MCF 10A (cell line): ENCODE measurements around the gene MLKL. TPM values are rescaled to one million over a fixed set of nuclear protein-coding genes. Genes with fewer than 3 reads are reported as not detected.
"Not testable (repeated sequence)": the region's sequence is repeated elsewhere in the genome, so short reads cannot be mapped to it uniquely, and the experiment has no call there.

ENCODE experiments used
- BruUV-seq: library from RNA; stranded (reverse); fragments of 400-500 nt; replicated peaks from 2 replicates; lab custom pipeline; 2021; lab: Mats Ljungman, UMichigan
- CTCF ChIA-PET: fragments of 300-600 bp; sonication (Branson Sonifier 250); formaldehyde crosslinking; extraction: SDS; loops from one replicate; lab custom pipeline; 2021; ENCODE audit warnings: antibody characterized with exemption, inconsistent platforms; lab: Yijun Ruan, JAX
- POLR2A ChIA-PET: fragments of 300-600, 350-650 bp; sonication (Branson Sonifier 250); formaldehyde crosslinking; extraction: SDS; loops from one replicate; lab custom pipeline; 2020; ENCODE audit warnings: antibody characterized with exemption, inconsistent platforms; lab: Yijun Ruan, JAX
- DNase-seq: peaks from one replicate; pipeline ENCODE4 v3.0.0-alpha.2; 2018; ENCODE audit not compliant: unreplicated experiment
- H3K27ac Mint-ChIP-seq: one replicate; pipeline ENCODE4 v1.8.0; 2022; ENCODE audit warnings: mild to moderate bottlenecking, low read depth, mixed read lengths; ENCODE audit not compliant: unreplicated experiment
- H3K27me3 Mint-ChIP-seq: one replicate; pipeline ENCODE4 v1.8.0; 2022; ENCODE audit warnings: mixed read lengths; ENCODE audit not compliant: insufficient read depth, unreplicated experiment
- H3K36me3 Mint-ChIP-seq: one replicate; pipeline ENCODE4 v1.8.0; 2022; ENCODE audit warnings: mild to moderate bottlenecking, moderate library complexity, mixed read lengths; ENCODE audit not compliant: insufficient read depth, unreplicated experiment
- H3K4me1 Mint-ChIP-seq: one replicate; pipeline ENCODE4 v1.8.0; 2022; ENCODE audit warnings: mixed read lengths; ENCODE audit not compliant: insufficient read depth, unreplicated experiment
- H3K4me3 Mint-ChIP-seq: one replicate; pipeline ENCODE4 v1.8.0; 2022; ENCODE audit warnings: mild to moderate bottlenecking, moderate library complexity, mixed read lengths; ENCODE audit not compliant: unreplicated experiment
- H3K9me3 Mint-ChIP-seq: one replicate; pipeline ENCODE4 v1.8.0; 2022; ENCODE audit warnings: mixed read lengths; ENCODE audit not compliant: unreplicated experiment
- CTCF ChIP-seq: fragments of 200-600 bp; IDR thresholded peaks from one replicate; pipeline ENCODE4 v1.8.0; 2022; ENCODE audit warnings: antibody characterized with exemption, mild to moderate bottlenecking; ENCODE audit not compliant: unreplicated experiment
- intact Hi-C: fragments of 100-400 bp; cut with micrococcal nuclease; formaldehyde crosslinking; loops from 2 replicates; pipeline ENCODE4 v1.14.1; 2022
- total RNA-seq: library from RNA; stranded (reverse); gene quantifications from 2 replicates; pipeline ENCODE4 v1.2.3, GENCODE V29; 2022

The MLKL gene
- total RNA-seq, 1 experiment from 2014 or later, result 14.2 TPM

- H3K4me3 Mint-ChIP-seq, result no peak overlapping the region
- TF ChIP-seq CTCF, result peak; percentile 17
Observed at GRCh38 chr16:74724820-74725549, 24.3 kb upstream of the MLKL start.

GRCh38 chr16:74723256-74723655 lies 22.6 kb upstream of the MLKL start:
- POLR2A ChIA-PET, result interaction anchor here (1.4 kb wide), 1 partner anchor 15 kb away, joined by 4 read pairs; no protein-coding TSS in a partner anchor
- H3K4me3 Mint-ChIP-seq, result no peak overlapping the region
- TF ChIP-seq CTCF, result no peak
- H3K9me3 Mint-ChIP-seq, result peaks cover 9% of the 10 kb centered on the region
- H3K27ac Mint-ChIP-seq, result no peak overlapping the region
- H3K36me3 Mint-ChIP-seq, result no peaks in the 10 kb centered on the region
- intact Hi-C loops, result no loop called here
- no peaks in the 10 kb centered on the region for H3K27me3 Mint-ChIP-seq
- CTCF ChIA-PET, result interaction anchor here (0.9 to 4.3 kb wide), 2 partner anchors 13 to 139 kb away, joined by 4 to 28 read pairs; no protein-coding TSS in a partner anchor
- BruUV-seq, result no TSS peak
- no peak for DNase-seq
- peaks cover 6% of the 10 kb centered on the region for H3K4me1 Mint-ChIP-seq

More at GRCh38 chr16:74724820-74725549, 24.3 kb upstream of the MLKL start:
- intact Hi-C loops, result no loop called here
- peak; percentile 68 for DNase-seq
- Mint-ChIP-seq H3K9me3 (peaks cover 9% of the 10 kb centered on the region), H3K36me3 (no peaks in the 10 kb centered on the region), H3K27me3 (no peaks in the 10 kb centered on the region), H3K27ac (peak overlapping the region; percentile 74), H3K4me1 (peaks cover 6% of the 10 kb centered on the region)
- no TSS peak for BruUV-seq
- CTCF ChIA-PET, result interaction anchor here (0.5 to 4.3 kb wide), 13 partner anchors 11 to 1561 kb away, joined by 3 to 58 read pairs (median 4); partner anchors contain the start of gene MLKL
- POLR2A ChIA-PET, result interaction anchor here (1.4 kb wide), 1 partner anchor 50 kb away, joined by 3 read pairs; the partner anchor contains the start of gene FA2H

- H3K36me3 Mint-ChIP-seq, H3K27me3 Mint-ChIP-seq, H3K9me3 Mint-ChIP-seq, BruUV-seq, H3K4me3 Mint-ChIP-seq, H3K27ac Mint-ChIP-seq, H3K4me1 Mint-ChIP-seq, DNase-seq, intact Hi-C loops: not testable (repeated sequence)
- CTCF ChIA-PET, result interaction anchor here (0.7 to 4.3 kb wide), 2 partner anchors 76 to 140 kb away, joined by 3 to 28 read pairs; no protein-coding TSS in a partner anchor
- POLR2A ChIA-PET, result interaction anchor here (1.4 kb wide), 1 partner anchor 16 kb away, joined by 4 read pairs; no protein-coding TSS in a partner anchor
Observed at GRCh38 chr16:74722156-74722555, 21.5 kb upstream of the MLKL start.

- no peak overlapping the region for H3K27ac Mint-ChIP-seq
- H3K27me3 Mint-ChIP-seq, result no peaks in the 10 kb centered on the region
- no peak overlapping the region for H3K4me3 Mint-ChIP-seq
- no peaks in the 10 kb centered on the region for H3K36me3 Mint-ChIP-seq
- CTCF ChIA-PET, result interaction anchor here (0.7 to 4.3 kb wide), 6 partner anchors 10 to 143 kb away, joined by 3 to 28 read pairs (median 6); no protein-coding TSS in a partner anchor
- POLR2A ChIA-PET, result no interaction called here
- no peak for TF ChIP-seq CTCF
- H3K9me3 Mint-ChIP-seq, result no peaks in the 10 kb centered on the region
- BruUV-seq, result no TSS peak
- H3K4me1 Mint-ChIP-seq, result peaks cover 6% of the 10 kb centered on the region
- DNase-seq, result no peak
- intact Hi-C loops, result no loop called here
Observed at GRCh38 chr16:74721716-74722115, 21.1 kb upstream of the MLKL start.
